NCI-H187 (cell line): Measurements from ENCODE around the gene GLIS1.

Experiments used
- DNase-seq, 2 experiments: peaks; one replicate each; lab custom pipeline; 2025; lab: John Stamatoyannopoulos, UW

Gene GLIS1

GRCh38 chr1:53548031-53548491, 190.9 kb downstream of the GLIS1 start:
- DNase-seq: no peak

DNA sequence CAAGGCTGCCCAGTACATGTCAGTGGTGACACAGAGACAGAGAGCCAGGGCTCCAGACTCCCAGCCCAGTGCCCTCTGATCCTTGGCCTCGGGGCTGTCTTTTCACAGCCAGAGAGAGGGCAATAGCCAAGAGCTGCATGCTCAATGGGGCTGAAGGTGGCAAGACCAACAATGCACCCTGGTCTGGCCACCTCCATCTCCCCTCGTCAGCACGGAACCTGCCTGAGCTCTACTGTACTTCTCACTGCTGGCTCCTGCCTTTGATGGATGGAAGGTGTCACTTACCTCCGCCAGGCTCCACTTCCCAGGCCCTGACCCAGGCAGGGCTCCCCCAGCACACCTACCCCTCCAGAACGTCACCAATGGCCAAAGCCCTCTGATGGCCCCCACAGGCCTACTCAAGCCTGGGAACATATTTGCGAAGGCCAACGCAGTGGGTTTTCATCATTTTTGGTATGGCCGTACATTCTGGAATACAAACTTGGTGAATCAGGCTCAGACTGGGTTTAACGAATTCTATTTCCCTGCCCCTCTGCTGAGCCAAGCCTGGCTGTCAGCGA, 191.7 kb downstream of the GLIS1 start:
- DNase-seq: no peak

DNA sequence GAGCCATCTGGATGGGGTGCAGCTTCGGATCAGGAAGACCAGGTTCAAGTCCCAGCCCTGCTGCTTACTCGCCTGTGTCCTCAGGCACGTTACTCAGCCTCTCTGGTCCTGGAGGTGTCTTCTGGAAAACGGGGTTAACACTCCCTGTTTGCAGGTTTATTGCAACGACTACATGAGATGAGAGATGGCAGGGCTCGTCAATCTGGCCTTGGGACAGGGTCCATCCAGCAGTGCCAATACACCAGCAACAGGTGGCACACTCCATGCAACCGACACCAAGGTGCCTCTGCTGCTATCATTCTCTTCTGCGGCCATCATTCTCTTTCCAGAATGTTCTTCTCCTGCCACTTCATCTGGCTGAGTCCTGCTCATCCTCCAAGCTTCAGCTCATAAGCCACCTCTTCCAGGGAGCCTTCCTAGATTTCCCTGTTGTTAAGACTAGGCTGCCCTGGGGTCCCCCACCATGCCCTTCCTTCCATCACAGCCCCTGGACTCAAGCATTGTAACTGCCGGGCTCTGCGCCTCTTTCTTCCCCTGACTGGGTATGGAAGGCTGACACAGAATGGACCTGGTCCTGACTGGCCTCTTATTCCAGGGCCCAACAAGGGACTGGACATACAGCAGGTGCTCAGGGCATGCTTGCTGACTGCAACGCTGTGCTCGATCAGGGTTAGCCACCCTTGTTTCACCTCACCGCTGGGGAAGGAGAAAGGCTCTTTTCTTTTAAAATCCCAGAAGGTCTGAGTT, 192.4 kb downstream of the GLIS1 start:
- no peak for DNase-seq

GRCh38 chr1:53545663-53546408, 193.1 kb downstream of the GLIS1 start:
- DNase-seq: no peak

- DNase-seq: no peak
These were observed 194.0 kb downstream of the GLIS1 start for GRCh38 chr1:53544728-53545515.

DNA sequence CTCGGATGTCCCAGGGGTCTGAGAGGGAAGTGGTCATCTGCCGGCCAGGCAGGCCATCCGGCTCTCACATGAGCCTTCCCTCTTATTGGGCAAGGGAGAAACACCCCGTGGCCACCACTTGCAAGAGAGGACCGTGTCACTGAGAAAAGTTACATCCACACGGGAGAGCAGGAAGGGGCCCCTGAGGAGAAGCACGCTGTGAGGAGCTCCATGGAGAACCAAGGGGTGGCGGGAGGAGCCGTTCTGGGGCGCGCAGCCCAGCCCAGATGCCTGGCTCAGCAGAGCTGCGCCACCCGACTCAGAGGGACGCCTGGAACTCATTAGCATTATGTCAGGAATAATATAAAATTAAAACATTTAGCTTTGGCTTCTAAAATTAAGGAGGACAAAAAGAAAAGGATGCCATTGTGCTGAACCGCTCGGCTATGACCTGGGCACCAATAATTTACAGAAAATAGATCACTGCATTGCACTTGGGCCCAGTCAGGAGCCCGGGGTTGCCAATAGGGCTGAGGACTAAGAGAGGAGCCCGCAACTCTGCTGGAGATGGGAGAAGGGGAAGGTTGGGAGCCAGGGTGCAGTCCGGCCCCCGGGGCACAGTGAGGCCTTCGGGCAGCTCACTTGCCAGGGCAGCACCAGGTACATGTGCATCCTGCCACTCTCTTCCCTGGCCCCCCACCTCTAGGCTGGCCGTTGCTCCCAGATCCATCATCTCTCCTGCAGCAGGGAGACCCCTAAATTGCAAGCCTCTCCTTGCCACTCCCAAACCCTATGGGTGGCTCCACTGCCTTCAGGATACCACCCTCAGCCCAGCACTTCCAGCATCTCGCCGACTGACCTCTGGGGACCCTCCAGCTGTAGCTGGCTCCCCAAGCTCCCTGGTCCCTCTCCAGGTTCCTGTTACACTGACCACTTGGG, 194.9 kb downstream of the GLIS1 start:
- DNase-seq: no peak

- DNase-seq: no peak
These were observed 195.7 kb downstream of the GLIS1 start for GRCh38 chr1:53543130-53543777.

DNA sequence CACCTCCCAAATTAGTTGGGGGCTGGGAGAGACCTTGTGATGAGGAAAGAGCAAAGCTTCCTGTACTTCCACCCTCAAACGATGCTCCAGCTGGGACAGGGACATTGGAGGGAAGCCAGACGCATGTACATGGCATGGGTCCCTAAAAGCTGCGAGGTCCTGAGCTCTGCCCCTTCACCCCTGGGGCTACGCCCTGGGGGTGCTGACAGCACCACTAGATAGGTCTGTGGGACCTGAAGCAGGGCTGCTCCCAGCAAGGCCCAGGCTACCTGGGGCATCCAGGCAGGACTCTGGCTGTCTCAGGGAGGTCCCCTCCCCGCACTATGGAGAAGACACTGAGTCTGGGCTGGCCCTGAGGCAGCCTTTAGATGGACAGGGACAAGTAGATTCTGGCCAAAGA, 196.4 kb downstream of the GLIS1 start:
- DNase-seq: no peak

GRCh38 chr1:53541761-53542550, 197.0 kb downstream of the GLIS1 start:
- no peak for DNase-seq

GRCh38 chr1:53541263-53541625, 197.7 kb downstream of the GLIS1 start:
- no peak for DNase-seq

GRCh38 chr1:53540604-53541262, 198.2 kb downstream of the GLIS1 start:
- DNase-seq: no peak

- no peak for DNase-seq
These were observed 199.0 kb downstream of the GLIS1 start for GRCh38 chr1:53539711-53540603.

- DNase-seq: no peak
These were observed 199.7 kb downstream of the GLIS1 start for GRCh38 chr1:53539226-53539625.

GRCh38 chr1:53536606-53537005, 202.4 kb downstream of the GLIS1 start:
- no peak for DNase-seq

DNA sequence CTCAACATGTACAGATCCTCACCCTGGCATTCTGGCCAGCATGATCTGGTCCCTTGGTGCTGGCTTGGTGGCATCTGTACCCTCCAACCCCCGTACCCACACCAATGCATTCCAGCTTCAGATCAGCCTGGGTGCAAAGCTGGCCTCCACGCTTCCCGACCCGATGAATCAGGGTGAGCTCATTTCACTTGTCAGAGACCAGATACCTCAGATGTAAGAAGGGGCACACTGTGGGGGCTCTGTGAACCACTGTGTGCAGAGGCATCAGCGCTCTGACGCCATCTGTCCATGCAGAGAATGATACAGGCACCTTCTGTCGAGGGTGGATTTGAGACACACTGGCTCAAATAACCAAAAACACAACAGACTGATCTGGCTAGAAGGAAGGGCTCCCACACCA, 203.1 kb downstream of the GLIS1 start:
- no peak for DNase-seq

DNA sequence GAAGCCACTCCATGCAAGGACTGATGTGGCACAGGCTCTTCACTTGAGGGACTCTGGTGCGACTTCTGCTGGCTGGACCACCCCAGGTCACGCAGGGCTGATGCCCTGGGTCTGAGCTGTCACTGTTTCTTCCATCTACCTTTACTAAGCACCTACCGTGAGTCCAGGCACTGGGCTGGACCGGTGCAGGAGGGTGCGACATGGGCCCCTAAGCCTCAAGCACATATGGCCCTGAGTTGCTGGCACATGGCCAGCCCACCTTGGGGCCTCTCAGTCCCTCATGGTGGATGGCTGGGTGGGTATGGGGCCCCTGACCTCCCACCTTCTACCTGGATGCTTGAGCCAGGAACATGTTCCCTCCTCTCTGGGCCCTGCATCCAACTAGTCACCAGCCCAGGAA, 203.7 kb downstream of the GLIS1 start:
- DNase-seq: no peak

GRCh38 chr1:53532912-53533311, 206.1 kb downstream of the GLIS1 start:
- DNase-seq: no peak

DNA sequence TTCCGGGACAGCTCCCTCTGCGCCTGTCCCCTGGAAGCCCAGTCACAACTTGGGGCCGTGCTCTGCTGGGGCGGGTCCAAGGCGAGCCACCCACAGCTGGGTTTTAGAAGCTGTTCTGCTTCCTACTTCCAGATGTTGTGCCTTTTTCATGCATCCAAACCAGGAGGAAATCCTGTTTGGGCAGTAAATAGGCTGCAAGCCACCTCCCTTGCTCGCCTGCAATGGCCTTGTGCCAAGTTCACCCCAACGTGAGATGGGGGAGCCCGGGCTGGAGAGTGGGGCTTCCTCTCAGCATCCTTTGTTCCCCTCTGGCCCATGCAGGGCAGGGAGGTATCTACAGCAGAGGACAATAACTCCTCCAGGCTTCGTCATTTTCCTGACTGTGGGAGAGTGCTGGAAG, 206.6 kb downstream of the GLIS1 start:
- DNase-seq: no peak
